ENCODE results near the gene GPR146.
A peak's percentile ranks its signal among the peaks of the same experiment; 100 is the strongest.

Gene GPR146

GRCh38 chr7:1079546-1079945, 35.2 kb downstream of the GPR146 start:
- Histone ChIP-seq H2AFZ (ENCODE audit: low read length) (no peak overlapping the region), H4K91ac (ENCODE audit: low read depth, low read length, poor library complexity) (no peak overlapping the region), H3K9ac (ENCODE audit: low read depth, low read length, poor library complexity) (no peak overlapping the region), H2BK120ac (ENCODE audit: low read depth, low read length) (no peak overlapping the region), H3K36me3 (replicated peaks in 1 of 2; ENCODE audit: control insufficient read depth in 2 of 2, insufficient read depth in 2 of 2, low read length in 2 of 2) (peaks cover 0 to 2% of the 10 kb centered on the region in 2 donors), H3K79me1 (ENCODE audit: low read depth, low read length) (peaks cover 6% of the 10 kb centered on the region), H2BK12ac (ENCODE audit: low read length) (no peak overlapping the region), H3K4me3 (ENCODE audit: low read length in 2 of 2) (no peak overlapping the region), H4K8ac (ENCODE audit: low read depth, low read length) (no peak overlapping the region), H3K4me2 (ENCODE audit: insufficient read depth, low read length, poor library complexity, severe bottlenecking) (no peak overlapping the region), H3K14ac (ENCODE audit: low read length) (no peak overlapping the region), H2BK5ac (ENCODE audit: low read length) (no peak overlapping the region), H2AK5ac (ENCODE audit: low read depth, low read length) (no peak overlapping the region), H3K27ac (replicated peaks; ENCODE audit: low read length) (no peak overlapping the region), H3K9me3 (replicated peaks in 1 of 2; ENCODE audit: control insufficient read depth in 2 of 2, insufficient read depth in 1 of 2, low read depth in 1 of 2, low read length in 2 of 2) (no peaks in the 10 kb centered on the region), H3K23ac (ENCODE audit: low read depth, low read length, poor library complexity) (no peak overlapping the region), H3K4ac (ENCODE audit: low read length) (no peak overlapping the region), H3K4me1 (ENCODE audit: control insufficient read depth in 2 of 2, insufficient read depth in 1 of 2, low read depth in 1 of 2, low read length in 2 of 2) (peaks cover 21 to 26% of the 10 kb centered on the region in 2 donors), H2BK15ac (ENCODE audit: low read length) (no peak overlapping the region), H3K18ac (ENCODE audit: low read length) (no peak overlapping the region), H3K27me3 (ENCODE audit: control insufficient read depth in 3 of 3, insufficient read depth in 3 of 3, low read depth in 1 of 3, low read length in 3 of 3) (no peaks in the 10 kb centered on the region)
- DNase-seq (ENCODE audit: low spot score) = no peak
- no CpG with 5 or more reads among the region's 12 CpGs for WGBS, 2 donors (ENCODE audit: extremely low coverage in 2 of 2, insufficient read length in 2 of 2, insufficient replicate concordance in 1 of 2)

- no peaks in the 10 kb centered on the region for H3K27me3 ChIP-seq (ENCODE audit: control insufficient read depth in 3 of 3, insufficient read depth in 3 of 3, low read depth in 1 of 3, low read length in 3 of 3)
- H3K4me2 ChIP-seq (ENCODE audit: insufficient read depth, low read length, poor library complexity, severe bottlenecking) = no peak overlapping the region
- H2BK5ac ChIP-seq (ENCODE audit: low read length) = peak overlapping the region; percentile 30
- no peaks in the 10 kb centered on the region for H3K9me3 ChIP-seq (replicated peaks in 1 of 2; ENCODE audit: control insufficient read depth in 2 of 2, insufficient read depth in 1 of 2, low read depth in 1 of 2, low read length in 2 of 2)
- H3K79me1 ChIP-seq (ENCODE audit: low read depth, low read length) = peaks cover 4% of the 10 kb centered on the region
- H3K4me3 ChIP-seq (ENCODE audit: low read length in 2 of 2) = no peak overlapping the region
- H2BK15ac ChIP-seq (ENCODE audit: low read length) = no peak overlapping the region
- no peak overlapping the region for H4K91ac ChIP-seq (ENCODE audit: low read depth, low read length, poor library complexity)
- peak overlapping the region; percentile 54 for H3K18ac ChIP-seq (ENCODE audit: low read length)
- WGBS, 2 donors (ENCODE audit: extremely low coverage in 2 of 2, insufficient read length in 2 of 2, insufficient replicate concordance in 1 of 2) = no CpG with 5 or more reads among the region's 38 CpGs
- H3K14ac ChIP-seq (ENCODE audit: low read length) = no peak overlapping the region
- H2AK5ac ChIP-seq (ENCODE audit: low read depth, low read length) = no peak overlapping the region
- H3K4ac ChIP-seq (ENCODE audit: low read length) = no peak overlapping the region
- no peak overlapping the region for H4K8ac ChIP-seq (ENCODE audit: low read depth, low read length)
- H3K27ac ChIP-seq (replicated peaks; ENCODE audit: low read length) = no peak overlapping the region
- H2AFZ ChIP-seq (ENCODE audit: low read length) = no peak overlapping the region
- H3K9ac ChIP-seq (ENCODE audit: low read depth, low read length, poor library complexity) = no peak overlapping the region
- no peak for DNase-seq (ENCODE audit: low spot score)
- peaks cover 18 to 34% of the 10 kb centered on the region in 2 donors for H3K4me1 ChIP-seq (ENCODE audit: control insufficient read depth in 2 of 2, insufficient read depth in 1 of 2, low read depth in 1 of 2, low read length in 2 of 2)
- H3K23ac ChIP-seq (ENCODE audit: low read depth, low read length, poor library complexity) = no peak overlapping the region
- peaks cover 0 to 2% of the 10 kb centered on the region in 2 donors for H3K36me3 ChIP-seq (replicated peaks in 1 of 2; ENCODE audit: control insufficient read depth in 2 of 2, insufficient read depth in 2 of 2, low read length in 2 of 2)
- no peak overlapping the region for H2BK12ac ChIP-seq (ENCODE audit: low read length)
- H2BK120ac ChIP-seq (ENCODE audit: low read depth, low read length) = no peak overlapping the region
Measured at GRCh38 chr7:1080252-1080920, 36.0 kb downstream of the GPR146 start.

GRCh38 chr7:1080921-1081255, 36.5 kb downstream of the GPR146 start:
- Histone ChIP-seq H3K23ac (ENCODE audit: low read depth, low read length, poor library complexity) (no peak overlapping the region), H2BK5ac (ENCODE audit: low read length) (peak overlapping the region; percentile 30), H3K4me3 (ENCODE audit: low read length in 2 of 2) (peak overlapping the region in 1 of 2 donors; percentile 9), H2BK15ac (ENCODE audit: low read length) (no peak overlapping the region), H4K91ac (ENCODE audit: low read depth, low read length, poor library complexity) (no peak overlapping the region), H2BK12ac (ENCODE audit: low read length) (no peak overlapping the region), H3K27me3 (ENCODE audit: control insufficient read depth in 3 of 3, insufficient read depth in 3 of 3, low read depth in 1 of 3, low read length in 3 of 3) (no peaks in the 10 kb centered on the region), H3K9me3 (replicated peaks in 1 of 2; ENCODE audit: control insufficient read depth in 2 of 2, insufficient read depth in 1 of 2, low read depth in 1 of 2, low read length in 2 of 2) (no peaks in the 10 kb centered on the region), H3K4me1 (ENCODE audit: control insufficient read depth in 2 of 2, insufficient read depth in 1 of 2, low read depth in 1 of 2, low read length in 2 of 2) (peaks cover 18 to 34% of the 10 kb centered on the region in 2 donors), H2AK5ac (ENCODE audit: low read depth, low read length) (no peak overlapping the region), H2AFZ (ENCODE audit: low read length) (no peak overlapping the region), H3K4me2 (ENCODE audit: insufficient read depth, low read length, poor library complexity, severe bottlenecking) (no peak overlapping the region), H3K4ac (ENCODE audit: low read length) (no peak overlapping the region), H3K27ac (replicated peaks; ENCODE audit: low read length) (no peak overlapping the region), H3K9ac (ENCODE audit: low read depth, low read length, poor library complexity) (no peak overlapping the region), H3K79me1 (ENCODE audit: low read depth, low read length) (peaks cover 4% of the 10 kb centered on the region), H3K14ac (ENCODE audit: low read length) (no peak overlapping the region), H3K18ac (ENCODE audit: low read length) (peak overlapping the region; percentile 54), H2BK120ac (ENCODE audit: low read depth, low read length) (no peak overlapping the region), H3K36me3 (replicated peaks in 1 of 2; ENCODE audit: control insufficient read depth in 2 of 2, insufficient read depth in 2 of 2, low read length in 2 of 2) (peaks cover 0 to 2% of the 10 kb centered on the region in 2 donors), H4K8ac (ENCODE audit: low read depth, low read length) (no peak overlapping the region)
- no CpG with 5 or more reads among the region's 16 CpGs for WGBS, 2 donors (ENCODE audit: extremely low coverage in 2 of 2, insufficient read length in 2 of 2, insufficient replicate concordance in 1 of 2)
- DNase-seq (ENCODE audit: low spot score) = no peak

GRCh38 chr7:1081336-1081735, 37.0 kb downstream of the GPR146 start:
- H3K27ac ChIP-seq (replicated peaks; ENCODE audit: low read length) = no peak overlapping the region
- H3K23ac ChIP-seq (ENCODE audit: low read depth, low read length, poor library complexity) = no peak overlapping the region
- H3K14ac ChIP-seq (ENCODE audit: low read length) = no peak overlapping the region
- no peak overlapping the region for H3K4me2 ChIP-seq (ENCODE audit: insufficient read depth, low read length, poor library complexity, severe bottlenecking)
- H4K8ac ChIP-seq (ENCODE audit: low read depth, low read length) = no peak overlapping the region
- no peak for DNase-seq (ENCODE audit: low spot score)
- peak overlapping the region; percentile 15 for H2AK5ac ChIP-seq (ENCODE audit: low read depth, low read length)
- WGBS, 2 donors (ENCODE audit: extremely low coverage in 2 of 2, insufficient read length in 2 of 2, insufficient replicate concordance in 1 of 2) = no CpG with 5 or more reads among the region's 20 CpGs
- peaks cover 4% of the 10 kb centered on the region for H3K79me1 ChIP-seq (ENCODE audit: low read depth, low read length)
- H2BK5ac ChIP-seq (ENCODE audit: low read length) = peak overlapping the region; percentile 30
- H2AFZ ChIP-seq (ENCODE audit: low read length) = no peak overlapping the region
- no peak overlapping the region for H3K4ac ChIP-seq (ENCODE audit: low read length)
- no peak overlapping the region for H2BK120ac ChIP-seq (ENCODE audit: low read depth, low read length)
- no peak overlapping the region for H2BK15ac ChIP-seq (ENCODE audit: low read length)
- no peak overlapping the region for H3K9ac ChIP-seq (ENCODE audit: low read depth, low read length, poor library complexity)
- no peak overlapping the region for H2BK12ac ChIP-seq (ENCODE audit: low read length)
- peaks cover 0 to 2% of the 10 kb centered on the region in 2 donors for H3K36me3 ChIP-seq (replicated peaks in 1 of 2; ENCODE audit: control insufficient read depth in 2 of 2, insufficient read depth in 2 of 2, low read length in 2 of 2)
- H4K91ac ChIP-seq (ENCODE audit: low read depth, low read length, poor library complexity) = no peak overlapping the region
- no peaks in the 10 kb centered on the region for H3K9me3 ChIP-seq (replicated peaks in 1 of 2; ENCODE audit: control insufficient read depth in 2 of 2, insufficient read depth in 1 of 2, low read depth in 1 of 2, low read length in 2 of 2)
- no peak overlapping the region for H3K4me3 ChIP-seq (ENCODE audit: low read length in 2 of 2)
- no peaks in the 10 kb centered on the region for H3K27me3 ChIP-seq (ENCODE audit: control insufficient read depth in 3 of 3, insufficient read depth in 3 of 3, low read depth in 1 of 3, low read length in 3 of 3)
- peaks cover 18 to 34% of the 10 kb centered on the region in 2 donors for H3K4me1 ChIP-seq (ENCODE audit: control insufficient read depth in 2 of 2, insufficient read depth in 1 of 2, low read depth in 1 of 2, low read length in 2 of 2)
- peak overlapping the region; percentile 54 for H3K18ac ChIP-seq (ENCODE audit: low read length)
